ENCODE results near the gene JADE2.

DNA sequence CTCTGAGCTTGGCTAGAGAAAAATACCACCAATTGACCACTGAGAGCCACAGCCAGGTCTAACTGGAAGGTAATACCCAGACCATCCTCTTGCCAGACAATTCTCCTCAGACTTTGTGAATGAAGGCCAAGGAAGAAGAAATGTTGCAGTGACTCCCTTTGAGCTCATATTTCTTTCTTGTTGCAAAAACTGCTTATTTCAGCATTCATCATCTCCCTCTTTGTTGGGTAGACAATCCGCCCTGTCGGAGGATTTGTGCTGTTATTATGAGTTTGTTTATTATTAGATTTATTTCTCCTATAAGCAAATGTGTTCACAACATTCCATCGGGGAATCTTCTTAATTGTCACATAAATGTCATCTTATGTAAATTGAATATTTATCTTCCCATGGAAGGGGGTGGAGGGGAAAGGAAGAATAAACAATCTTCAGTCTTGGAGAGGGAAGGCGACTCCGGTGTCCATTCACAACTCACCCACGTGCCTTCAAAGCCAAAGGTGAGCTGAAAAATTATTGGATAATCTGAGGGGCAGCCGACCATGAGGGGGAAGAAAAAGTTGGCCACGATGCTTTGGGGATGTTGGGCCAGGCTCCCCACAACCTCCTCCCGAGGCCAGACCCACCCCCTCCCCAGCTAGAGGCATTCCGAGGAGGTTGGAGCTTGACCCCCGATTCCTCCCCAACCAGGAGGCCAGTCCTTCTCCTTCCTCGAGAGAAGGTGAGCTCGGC is 1.8 kb upstream of the JADE2 start:
- TF ChIP-seq SP1 (IDR thresholded peaks at IDR 0.05; ENCODE audit: low read depth, low read length) (no peak), CREB1 (IDR thresholded peaks at IDR 0.05) (no peak), EP300 (IDR thresholded peaks at IDR 0.05; ENCODE audit: borderline replicate concordance in 1 of 2, low read depth in 2 of 2, low read length in 2 of 2) (no peak), POLR2A (IDR thresholded peaks at IDR 0.05; ENCODE audit: control extremely low read depth in 1 of 2, low read depth in 2 of 2, low read length in 2 of 2) (no peak), RXRA (IDR thresholded peaks at IDR 0.05; ENCODE audit: insufficient read depth, low read depth, low read length) (no peak)
- TF ChIP-seq, protein P1, sequence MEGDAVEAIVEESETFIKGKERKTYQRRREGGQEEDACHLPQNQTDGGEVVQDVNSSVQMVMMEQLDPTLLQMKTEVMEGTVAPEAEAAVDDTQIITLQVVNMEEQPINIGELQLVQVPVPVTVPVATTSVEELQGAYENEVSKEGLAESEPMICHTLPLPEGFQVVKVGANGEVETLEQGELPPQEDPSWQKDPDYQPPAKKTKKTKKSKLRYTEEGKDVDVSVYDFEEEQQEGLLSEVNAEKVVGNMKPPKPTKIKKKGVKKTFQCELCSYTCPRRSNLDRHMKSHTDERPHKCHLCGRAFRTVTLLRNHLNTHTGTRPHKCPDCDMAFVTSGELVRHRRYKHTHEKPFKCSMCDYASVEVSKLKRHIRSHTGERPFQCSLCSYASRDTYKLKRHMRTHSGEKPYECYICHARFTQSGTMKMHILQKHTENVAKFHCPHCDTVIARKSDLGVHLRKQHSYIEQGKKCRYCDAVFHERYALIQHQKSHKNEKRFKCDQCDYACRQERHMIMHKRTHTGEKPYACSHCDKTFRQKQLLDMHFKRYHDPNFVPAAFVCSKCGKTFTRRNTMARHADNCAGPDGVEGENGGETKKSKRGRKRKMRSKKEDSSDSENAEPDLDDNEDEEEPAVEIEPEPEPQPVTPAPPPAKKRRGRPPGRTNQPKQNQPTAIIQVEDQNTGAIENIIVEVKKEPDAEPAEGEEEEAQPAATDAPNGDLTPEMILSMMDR (IDR thresholded peaks at IDR 0.05; ENCODE audit: control extremely low read depth in 1 of 3, insufficient read depth in 1 of 3, low read depth in 1 of 3, low read length in 3 of 3): no peak
- TF ChIP-seq, protein P2, sequence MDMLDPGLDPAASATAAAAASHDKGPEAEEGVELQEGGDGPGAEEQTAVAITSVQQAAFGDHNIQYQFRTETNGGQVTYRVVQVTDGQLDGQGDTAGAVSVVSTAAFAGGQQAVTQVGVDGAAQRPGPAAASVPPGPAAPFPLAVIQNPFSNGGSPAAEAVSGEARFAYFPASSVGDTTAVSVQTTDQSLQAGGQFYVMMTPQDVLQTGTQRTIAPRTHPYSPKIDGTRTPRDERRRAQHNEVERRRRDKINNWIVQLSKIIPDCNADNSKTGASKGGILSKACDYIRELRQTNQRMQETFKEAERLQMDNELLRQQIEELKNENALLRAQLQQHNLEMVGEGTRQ (IDR thresholded peaks at IDR 0.05; ENCODE audit: low read length): no peak

Measured in H1 (cell line).